HG03045 (cell line): Measurements from ENCODE around the gene ADCYAP1R1.

ENCODE experiments used
- ATAC-seq: cut with Tn5 transposase; IDR thresholded peaks from one replicate; pipeline ENCODE4 v1.9.1; 2021; ENCODE audit warnings: mild to moderate bottlenecking, moderate library complexity; ENCODE audit not compliant: unreplicated experiment

Gene ADCYAP1R1

GRCh38 chr7:31036924-31037323 is 15.2 kb upstream of the ADCYAP1R1 start:
- ATAC-seq, result no peak

GRCh38 chr7:31043051-31043471 is 9.0 kb upstream of the ADCYAP1R1 start:
- ATAC-seq, result no peak

- no peak for ATAC-seq
These were observed 7.6 kb upstream of the ADCYAP1R1 start for GRCh38 chr7:31044529-31044928.

- ATAC-seq, result no peak
These were observed 5.4 kb upstream of the ADCYAP1R1 start for GRCh38 chr7:31046723-31047122.

GRCh38 chr7:31047313-31048146 is 4.6 kb upstream of the ADCYAP1R1 start:
- no peak for ATAC-seq

DNA sequence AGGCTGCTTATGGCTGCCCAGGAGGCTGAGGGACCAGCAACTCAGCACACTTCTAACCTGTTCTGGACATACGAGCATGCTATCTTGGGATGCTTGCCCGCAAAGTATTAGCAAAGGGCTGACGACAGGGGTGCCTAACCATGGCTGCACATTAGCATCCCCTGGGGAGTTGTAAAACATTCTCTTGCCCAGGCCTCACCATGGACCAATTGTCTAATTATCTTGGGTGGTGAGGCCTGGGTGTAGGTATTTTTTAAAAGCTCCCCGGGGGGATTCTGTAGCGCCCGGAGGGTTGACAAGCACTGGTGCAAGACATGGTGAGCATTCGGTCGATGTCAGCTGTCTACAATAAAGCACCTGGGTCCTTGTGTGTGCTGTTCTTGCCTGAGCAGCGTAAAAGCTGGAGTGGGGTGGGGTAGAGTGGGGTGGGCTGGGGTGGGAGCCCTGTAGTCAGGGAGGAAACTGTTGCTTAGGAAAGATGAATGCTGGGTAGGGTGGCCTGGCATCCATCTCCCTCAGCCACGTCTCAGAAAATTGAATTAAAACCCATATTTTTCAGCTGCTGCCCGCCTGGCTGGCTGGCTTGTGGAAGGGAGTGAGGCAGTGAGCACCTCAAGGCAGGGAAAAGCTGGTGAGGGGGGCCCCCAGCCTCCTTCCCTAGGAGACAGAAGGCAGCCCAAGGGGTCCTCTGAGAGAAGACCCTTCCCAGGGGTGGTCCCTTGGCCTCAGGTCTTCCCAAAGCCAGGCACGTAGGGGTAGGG is 2.9 kb upstream of the ADCYAP1R1 start:
- ATAC-seq, result no peak

- ATAC-seq, result no peak
These were observed 356 bp downstream of the ADCYAP1R1 start for GRCh38 chr7:31052487-31052840.

DNA sequence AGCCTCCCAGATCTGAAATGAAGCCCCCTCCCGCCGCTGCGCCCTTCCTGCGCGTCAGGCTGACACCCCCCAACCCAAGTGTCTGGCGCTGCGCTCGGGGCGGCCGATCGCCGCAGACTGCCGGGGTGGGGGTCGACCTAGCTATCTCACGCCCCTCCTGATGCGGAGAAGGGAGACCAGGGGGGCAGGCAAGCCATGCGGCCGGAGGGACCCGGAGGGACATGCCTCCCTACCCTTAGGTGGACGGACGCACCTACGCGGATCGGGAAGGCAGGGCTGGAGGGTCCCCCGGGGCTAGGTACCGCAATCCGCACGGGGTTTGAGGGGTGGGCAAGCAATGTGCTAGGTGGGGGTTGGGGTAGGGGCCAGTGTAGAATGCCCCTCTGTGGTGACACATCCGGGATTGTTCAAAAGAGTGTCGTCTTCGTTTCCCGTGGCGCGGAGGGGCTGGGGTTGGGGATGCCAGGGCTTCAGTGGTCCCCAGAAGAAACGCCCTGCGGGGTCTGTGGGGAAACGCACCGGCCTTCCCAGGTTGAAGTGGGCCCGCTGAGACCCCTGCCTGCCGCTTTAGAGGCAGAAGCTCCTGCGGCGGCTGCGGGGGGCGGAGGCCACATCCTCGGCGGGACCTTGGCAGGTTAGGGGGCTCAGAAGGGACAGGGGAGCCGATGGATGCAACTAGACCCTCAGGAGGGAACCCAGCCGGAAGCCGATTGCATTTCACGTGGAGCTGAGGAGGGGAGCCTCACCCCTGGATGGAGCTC is 913 bp downstream of the ADCYAP1R1 start:
- no peak for ATAC-seq

DNA sequence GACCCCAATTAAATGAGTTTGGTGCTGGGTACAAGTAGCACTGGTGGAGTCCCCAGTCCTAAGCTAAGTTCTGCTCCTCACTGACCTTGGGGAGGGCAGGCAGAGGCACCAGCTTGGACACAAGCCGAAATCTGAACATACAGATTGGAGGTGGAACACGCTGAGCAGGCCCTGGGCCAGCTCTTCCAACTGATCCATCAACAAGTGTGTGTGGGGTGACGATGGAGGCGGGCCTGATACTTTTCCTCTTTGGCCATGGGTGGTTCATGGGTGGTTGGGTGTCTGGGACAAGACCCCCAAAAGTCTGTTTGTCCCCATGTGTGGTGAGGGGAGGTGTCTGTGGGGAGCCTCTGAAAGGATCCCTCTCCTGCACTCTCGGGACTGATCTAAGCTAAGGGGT is 1.9 kb downstream of the ADCYAP1R1 start:
- no peak for ATAC-seq

DNA sequence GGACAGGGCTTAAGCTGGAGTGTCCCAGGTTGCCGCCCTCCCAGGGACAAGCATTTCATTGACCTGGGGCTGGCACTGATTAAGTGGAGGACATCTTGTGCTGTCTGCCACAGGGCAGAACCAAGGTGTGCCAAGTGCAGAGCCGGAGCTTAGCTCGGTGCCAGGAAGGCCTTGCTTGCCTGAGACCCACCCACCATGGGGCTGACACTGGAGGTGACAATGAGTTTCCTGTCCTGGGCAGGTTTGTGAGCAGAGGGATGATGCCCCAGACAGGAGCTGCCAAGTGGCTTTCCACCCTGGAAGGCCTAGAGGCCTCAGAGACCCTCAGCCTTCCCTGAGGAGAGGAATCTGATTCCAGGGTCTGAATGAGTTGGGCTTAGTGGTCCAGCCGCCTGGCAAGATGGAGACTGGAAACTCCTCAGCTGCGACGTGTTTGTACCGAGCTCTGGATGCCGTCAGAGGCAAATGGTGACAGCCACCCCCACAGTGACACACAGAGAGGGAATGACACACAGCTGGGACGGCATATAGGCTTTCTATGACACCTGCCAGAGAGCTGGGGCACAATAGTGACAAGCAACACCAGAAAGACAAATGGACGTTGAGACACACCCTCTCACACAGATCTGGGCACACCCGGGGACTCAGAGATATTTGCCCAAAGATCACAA is 2.6 kb downstream of the ADCYAP1R1 start:
- no peak for ATAC-seq

DNA sequence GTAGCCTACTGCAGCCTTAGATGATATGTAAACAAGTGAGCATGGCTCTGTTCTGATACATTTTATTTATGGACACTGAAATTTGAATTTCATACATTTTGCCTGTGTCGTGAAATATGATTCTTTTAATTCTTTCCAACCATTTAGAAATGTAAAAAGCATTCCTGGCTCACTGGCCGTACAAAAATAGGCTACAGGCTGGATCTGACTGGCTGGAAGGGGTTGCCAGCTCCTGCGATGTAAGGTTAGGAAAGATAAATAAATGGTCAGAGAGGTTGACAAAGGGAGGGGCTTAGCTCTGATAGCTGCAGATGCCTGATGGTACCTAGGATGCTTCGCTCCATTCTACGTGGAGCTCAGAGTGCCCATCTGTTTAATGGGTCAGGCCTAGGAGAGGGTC is 3.4 kb downstream of the ADCYAP1R1 start:
- no peak for ATAC-seq

DNA sequence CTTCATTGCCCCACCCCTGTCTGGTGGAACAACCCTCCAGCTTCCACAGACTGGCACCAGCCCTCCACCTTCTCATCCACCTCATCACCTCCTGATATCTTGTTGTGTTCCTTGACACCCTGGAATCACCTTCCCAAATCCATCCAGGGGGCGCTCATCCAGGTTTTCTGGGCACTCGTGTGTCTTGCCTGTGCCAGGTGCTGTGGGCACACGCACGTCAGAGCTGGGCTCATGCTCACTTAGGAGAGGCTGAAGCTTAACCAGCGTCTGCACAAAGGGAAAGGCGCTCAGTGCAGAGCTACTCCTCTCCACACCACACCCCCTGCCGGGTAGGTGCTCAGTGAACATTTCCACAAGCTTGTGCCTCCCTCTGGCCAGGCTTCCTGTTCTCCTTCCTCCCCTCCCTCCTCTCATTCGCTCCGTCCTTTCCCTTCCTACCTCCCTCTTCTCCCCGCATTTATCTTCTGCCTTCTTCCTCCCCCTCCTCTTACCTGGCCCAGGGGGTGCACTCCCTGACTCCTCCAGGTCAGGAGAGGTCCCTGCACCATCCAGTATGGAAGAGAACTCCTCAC is 4.8 kb downstream of the ADCYAP1R1 start:
- ATAC-seq, result no peak

GRCh38 chr7:31058122-31058521 is 6.0 kb downstream of the ADCYAP1R1 start:
- no peak for ATAC-seq

GRCh38 chr7:31058688-31059087 is 6.6 kb downstream of the ADCYAP1R1 start:
- no peak for ATAC-seq

GRCh38 chr7:31059551-31059950 is 7.4 kb downstream of the ADCYAP1R1 start:
- no peak for ATAC-seq

DNA sequence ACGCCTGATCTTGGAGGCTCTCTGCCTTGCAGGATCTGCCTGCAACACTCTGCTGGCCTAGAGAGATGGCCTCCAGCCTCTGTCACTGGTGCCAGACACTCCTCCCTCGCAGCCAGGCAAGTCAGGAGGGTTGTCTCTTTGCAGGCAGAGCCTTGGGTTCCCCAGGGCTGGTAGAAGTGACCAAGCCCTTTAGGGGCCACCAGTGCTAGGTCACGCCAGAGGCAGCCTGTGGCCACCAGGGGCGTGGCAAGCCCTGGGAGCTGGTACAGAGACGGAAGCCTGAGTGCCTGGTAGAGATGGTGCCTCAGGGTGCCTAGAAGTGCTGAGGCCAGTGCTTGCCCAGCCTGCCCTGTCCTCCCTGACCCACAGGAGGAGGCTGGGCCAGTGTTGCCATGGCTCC is 9.1 kb downstream of the ADCYAP1R1 start:
- no peak for ATAC-seq

- ATAC-seq, result no peak
These were observed 10.8 kb downstream of the ADCYAP1R1 start for GRCh38 chr7:31062746-31063435.

GRCh38 chr7:31065021-31065593 is 13.0 kb downstream of the ADCYAP1R1 start:
- no peak for ATAC-seq

DNA sequence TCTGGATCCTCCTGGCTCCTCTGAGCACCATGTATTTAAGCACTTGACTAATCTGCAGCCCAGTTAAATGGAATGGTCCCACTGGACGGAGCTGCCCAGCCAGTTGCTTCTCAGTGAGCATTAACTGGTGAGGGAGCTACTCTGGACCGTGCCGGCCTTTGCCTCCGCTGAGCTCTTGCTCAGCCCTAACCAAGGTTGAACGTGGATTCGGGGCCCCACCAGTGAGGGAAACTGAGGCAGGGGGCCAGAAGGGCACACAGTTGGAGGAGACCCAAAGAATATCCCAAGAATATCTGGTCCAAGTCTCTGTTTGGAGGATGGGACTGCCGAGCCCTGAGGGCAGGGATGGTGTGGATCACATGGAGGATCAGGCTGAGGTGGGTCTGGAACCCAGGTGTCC is 13.7 kb downstream of the ADCYAP1R1 start:
- ATAC-seq, result no peak
